GM12878 (cell line): Measurements from ENCODE around the gene CNTNAP2. TPM values are rescaled to one million over a fixed set of nuclear protein-coding genes. Genes with fewer than 3 reads are reported as not detected.

Source experiments
- ATAC-seq: fragments of 200-7000 bp; cut with Tn5 transposase; 3 replicates; pipeline ENCODE4 v1.9.1; 2020; ENCODE audit warnings: mild to moderate bottlenecking, moderate library complexity
- BruUV-seq: library from RNA; stranded (reverse); fragments of 400-500 nt; replicated peaks from 2 replicates; lab custom pipeline; 2021; lab: Mats Ljungman, UMichigan
- CTCF ChIA-PET: fragments of 300-600 bp; sonication (Branson Sonifier 250); formaldehyde crosslinking; extraction: SDS; loops from one replicate; lab custom pipeline; 2021; ENCODE audit warnings: inconsistent platforms; lab: Yijun Ruan, JAX
- POLR2A ChIA-PET: fragments of 350-600 bp; formaldehyde crosslinking; extraction: SDS; loops from one replicate; lab custom pipeline; 2021; ENCODE audit warnings: inconsistent platforms; lab: Charles Lee
- RAD21 ChIA-PET: fragments of 300-600 bp; sonication (Branson Sonifier 250); formaldehyde crosslinking; loops from one replicate; lab custom pipeline; 2023; ENCODE audit warnings: antibody characterized with exemption; ENCODE audit not compliant: unreplicated experiment; lab: Charles Lee
- SMC1A ChIA-PET: fragments of 300-600 bp; sonication (Branson Sonifier 250); formaldehyde crosslinking; loops from one replicate; lab custom pipeline; 2023; ENCODE audit not compliant: unreplicated experiment, uncharacterized antibody; lab: Charles Lee
- DNase-seq: peaks from one replicate; pipeline ENCODE4 v3.0.0-alpha.2; 2011; ENCODE audit warnings: low read depth, low spot score
- FAIRE-seq: peaks from 3 replicates; lab custom pipeline; 2011; peaks lifted over from hg19 to GRCh38; lab: Jason Lieb, UNC
- H2AFZ ChIP-seq: 2 replicates; pipeline ENCODE4 v1.6.0; 2011; ENCODE audit warnings: low read depth, low read length, control low read depth; ENCODE audit not compliant: control insufficient read depth
- H3K27ac ChIP-seq: 2 replicates; pipeline ENCODE4 v1.5.1; 2011; ENCODE audit warnings: control low read depth; ENCODE audit not compliant: control insufficient read depth, insufficient read depth
- H3K27me3 ChIP-seq, 2 experiments: replicated peaks in 1 of 2; 2 replicates each; pipeline versions ENCODE4 v1.6.0 to v1.6.1; 2011; ENCODE audit warnings: low read length in 1 of 2; ENCODE audit not compliant: control insufficient read depth in 2 of 2, insufficient read depth in 2 of 2
- H3K36me3 ChIP-seq, 2 experiments: 2 replicates each; pipeline ENCODE4 v1.5.1; 2011; ENCODE audit warnings: low read length in 1 of 2; ENCODE audit not compliant: control insufficient read depth in 2 of 2, insufficient read depth in 2 of 2
- H3K4me1 ChIP-seq: 2 replicates; pipeline ENCODE4 v1.6.1; 2011; ENCODE audit warnings: mild to moderate bottlenecking, low read length, moderate library complexity, mixed read lengths; ENCODE audit not compliant: control insufficient read depth, insufficient read depth
- H3K4me2 ChIP-seq: 2 replicates; pipeline ENCODE4 v1.6.0; 2011; ENCODE audit warnings: control low read depth; ENCODE audit not compliant: control insufficient read depth, insufficient read depth
- H3K4me3 ChIP-seq: fragments of 200-600 bp; sonication (generic); 2 replicates; pipeline ENCODE4 v1.5.1; 2016
- H3K79me2 ChIP-seq: 2 replicates; pipeline ENCODE4 v1.6.0; 2011; ENCODE audit warnings: low read length; ENCODE audit not compliant: control insufficient read depth, insufficient read depth
- H3K9ac ChIP-seq: 2 replicates; pipeline ENCODE4 v1.8.0; 2011; ENCODE audit warnings: low read length, control low read depth, mixed read lengths; ENCODE audit not compliant: control insufficient read depth, insufficient read depth
- H3K9me3 ChIP-seq: replicated peaks from 3 replicates; pipeline ENCODE4 v1.5.1; 2011; ENCODE audit warnings: mild to moderate bottlenecking, low read length; ENCODE audit not compliant: control insufficient read depth, insufficient read depth
- H4K20me1 ChIP-seq: 2 replicates; pipeline ENCODE4 v1.6.0; 2011; ENCODE audit not compliant: control insufficient read depth, insufficient read depth
- BHLHE40 ChIP-seq, 2 experiments: fragments of 450-650 bp in 1 of 2; IDR thresholded peaks; 2 replicates each; pipeline ENCODE4 v1.6.1; 2011 to 2017; ENCODE audit warnings: low read depth in 2 of 2, borderline replicate concordance in 1 of 2, improper control_type of control experiment in 1 of 2, low read length in 1 of 2, mild to moderate bottlenecking in 1 of 2
- CHD2 ChIP-seq: IDR thresholded peaks from 2 replicates; pipeline ENCODE4 v1.6.1; 2011; ENCODE audit warnings: low read depth, low read length, improper control_type of control experiment, borderline replicate concordance
- CHD4 ChIP-seq: fragments of 200-600 bp; sonication (generic); IDR thresholded peaks from 2 replicates; pipeline ENCODE4 v1.6.1; 2016; ENCODE audit warnings: mild to moderate bottlenecking
- E4F1 ChIP-seq: fragments of 450-650 bp; IDR thresholded peaks from 2 replicates; pipeline ENCODE4 v1.6.1; 2018; ENCODE audit warnings: borderline replicate concordance, mild to moderate bottlenecking; ENCODE audit not compliant: partially characterized antibody
- EED ChIP-seq: sonication (generic); IDR thresholded peaks from 2 replicates; pipeline ENCODE4 v1.6.1; 2016; ENCODE audit warnings: antibody characterized with exemption, low read depth
- EGR1 ChIP-seq, 2 experiments: IDR thresholded peaks; 1 replicate in 1 of 2; 2 replicates in 1 of 2; pipeline ENCODE4 v1.6.1; 2011 to 2012; ENCODE audit warnings: low read depth in 2 of 2, low read length in 2 of 2, borderline replicate concordance in 1 of 2, mild to moderate bottlenecking in 1 of 2, moderate library complexity in 1 of 2
- FOS ChIP-seq: IDR thresholded peaks from 3 replicates; pipeline ENCODE4 v1.6.1; 2011; ENCODE audit warnings: borderline replicate concordance; ENCODE audit not compliant: insufficient read length; ENCODE audit errors: extremely low read depth
- JUNB ChIP-seq: IDR thresholded peaks from 2 replicates; pipeline ENCODE4 v1.6.1; 2016; ENCODE audit warnings: antibody characterized with exemption, mild to moderate bottlenecking
- MTA3 ChIP-seq: IDR thresholded peaks from 2 replicates; pipeline ENCODE4 v1.6.1; 2012; ENCODE audit warnings: low read length, inconsistent platforms, borderline replicate concordance
- PKNOX1 ChIP-seq: fragments of 450-650 bp; IDR thresholded peaks from 2 replicates; pipeline ENCODE4 v1.6.1; 2016; ENCODE audit warnings: mild to moderate bottlenecking
- RELA ChIP-seq: fragments of 450-650 bp; IDR thresholded peaks from 2 replicates; pipeline ENCODE4 v1.8.0; 2014; ENCODE audit warnings: borderline replicate concordance; ENCODE audit not compliant: partially characterized antibody
- RELB ChIP-seq: fragments of 450-650 bp; IDR thresholded peaks from 2 replicates; pipeline ENCODE4 v1.6.1; 2017; ENCODE audit warnings: low read depth, mild to moderate bottlenecking, moderate library complexity
- RUNX3 ChIP-seq: IDR thresholded peaks from 2 replicates; pipeline ENCODE4 v1.6.1; 2012; ENCODE audit warnings: low read length, inconsistent platforms
- TCF12 ChIP-seq: IDR thresholded peaks from 2 replicates; pipeline ENCODE4 v1.6.1; 2011; ENCODE audit warnings: low read depth, mild to moderate bottlenecking, low read length
- YY1 ChIP-seq: IDR thresholded peaks from 2 replicates; pipeline ENCODE4 v1.6.1; 2011; ENCODE audit warnings: low read depth, mild to moderate bottlenecking, low read length
- ZBTB33 ChIP-seq: fragments of 450-650 bp; IDR thresholded peaks from 2 replicates; pipeline ENCODE4 v1.6.1; 2017; ENCODE audit warnings: mild to moderate bottlenecking
- WGBS: methylation state at CpG from one replicate; pipeline ENCODE4 v1.1.6; 2016; ENCODE audit warnings: low lambda C conversion rate; ENCODE audit not compliant: insufficient replicate concordance, insufficient coverage; ENCODE audit errors: missing lambda C conversion rate; 5-methylcytosine and 5-hydroxymethylcytosine counted together
- in situ Hi-C: fragments of 300-500 bp; cut with MboI; formaldehyde crosslinking; loops from 9 replicates; pipeline ENCODE4 v1.14.3; 2018; ENCODE audit warnings: mixed read lengths
- intact Hi-C: fragments of 100-400 bp; cut with micrococcal nuclease; formaldehyde crosslinking; loops from one replicate; pipeline ENCODE4 v1.14.2; 2022; ENCODE audit not compliant: unreplicated experiment
- polyA plus RNA-seq, 11 experiments: library from polyadenylated mRNA; depleted of rRNA in 4 of 11; unstranded in 6 of 11; stranded (reverse) in 5 of 11; fragments of >200 nt; fragmentation: Nextera tagmentation in 4 of 11; fragmentation: Illumina TruSeq in 1 of 11; extraction: Ambion mirVana in 4 of 11; extraction: Trizol in 1 of 11; gene quantifications; 1 replicate in 1 of 11; 2 replicates in 10 of 11; pipeline versions ENCODE4 v1.2.1 to v1.2.3, GENCODE V29; 2011 to 2016; ENCODE audit warnings: inconsistent platforms in 2 of 11, missing spikeins in 2 of 11, low read depth in 1 of 11
- total RNA-seq, 4 experiments: library from RNA; depleted of rRNA in 3 of 4; stranded (reverse); fragments of >200 nt in 3 of 4; fragmentation: Illumina TruSeq in 1 of 4; extraction: Trizol in 1 of 4; gene quantifications; 2 replicates each; pipeline versions ENCODE4 v1.2.1 to v1.2.3, GENCODE V29; 2013 to 2021

CNTNAP2 gene
- total and polyA plus RNA-seq, 10 of the 15 experiments (the other 5 are each of a cell fraction or from before 2014, with no cell fraction given) = 0.03 to 0.08 (median 0.03) TPM; not detected in 7

GRCh38 chr7:147013825-147014224, 897.2 kb downstream of the CNTNAP2 start (continued):
- TF ChIP-seq BHLHE40 (IDR thresholded peaks at IDR 0.05; ENCODE audit: borderline replicate concordance in 1 of 2, low read depth in 2 of 2, low read length in 1 of 2) = no peak
- TF ChIP-seq TCF12 = no peak
- TF ChIP-seq, all 136 proteins: peak for 0

- Histone ChIP-seq H3K4me2 (no peak overlapping the region), H2AFZ (no peak overlapping the region)
- WGBS = 52% methylated on average over 4 of the region's 4 CpGs
- no TSS peak for BruUV-seq
- no peak for TF ChIP-seq RELA
- no peak for TF ChIP-seq MTA3
- TF ChIP-seq CHD2 = no peak
- no peak for TF ChIP-seq RUNX3
- TF ChIP-seq PKNOX1 = no peak
- no peak for TF ChIP-seq E4F1
- TF ChIP-seq JUNB = no peak
- no peak for TF ChIP-seq EED
- TF ChIP-seq ZBTB33 = no peak
- TF ChIP-seq YY1 = no peak
- no peak for TF ChIP-seq EGR1 (IDR thresholded peaks at IDR 0.05; ENCODE audit: borderline replicate concordance in 1 of 2, low read depth in 2 of 2, low read length in 2 of 2)
- no peak for TF ChIP-seq CHD4
- TF ChIP-seq RELB = no peak
- TF ChIP-seq FOS = no peak
- TF ChIP-seq, all 136 proteins: peak for 0
- H3K36me3 ChIP-seq = no peaks in the 10 kb centered on the region
- no peaks in the 10 kb centered on the region for H3K9me3 ChIP-seq
- intact Hi-C loops (no loop called here), in situ Hi-C loops (no loop called here)
- no peaks in the 10 kb centered on the region for H3K79me2 ChIP-seq
- ChIA-PET POLR2A (no interaction called here), RAD21 (no interaction called here), CTCF (no interaction called here), SMC1A (no interaction called here)
- ATAC-seq (no peak), DNase-seq (no peak), FAIRE-seq (no peak)
- H3K27ac ChIP-seq = no peak overlapping the region
- no peaks in the 10 kb centered on the region for H4K20me1 ChIP-seq
- no peaks in the 10 kb centered on the region for H3K4me1 ChIP-seq
- no peak overlapping the region for H3K4me3 ChIP-seq
- no peak overlapping the region for H3K9ac ChIP-seq
- no peaks in the 10 kb centered on the region for H3K27me3 ChIP-seq
Measured at GRCh38 chr7:147014286-147014955, 897.8 kb downstream of the CNTNAP2 start.
